Muscle layer of duodenum (tissue), 2 donors: ENCODE data around the gene CCDC6.
"Not testable (repeated sequence)": the region's sequence is repeated elsewhere in the genome, so short reads cannot be mapped to it uniquely, and the experiment has no call there.

Experiments used
- H3K27ac ChIP-seq: one replicate; pipeline ENCODE4 v1.7.0; 2013; ENCODE audit warnings: mild to moderate bottlenecking, low read length
- H3K27me3 ChIP-seq: one replicate; pipeline ENCODE4 v1.7.0; 2013; ENCODE audit warnings: low read depth, mild to moderate bottlenecking, control low read depth, low read length
- H3K36me3 ChIP-seq, 2 donors: one replicate each; pipeline ENCODE4 v1.7.0; 2013; ENCODE audit warnings: low read length in 2 of 2, control low read depth in 1 of 2, mild to moderate bottlenecking in 1 of 2; ENCODE audit not compliant: insufficient read depth in 2 of 2, control insufficient read depth in 1 of 2
- H3K4me1 ChIP-seq, 2 donors: one replicate each; pipeline ENCODE4 v1.7.0; 2013; ENCODE audit warnings: low read length in 2 of 2, mild to moderate bottlenecking in 2 of 2, control low read depth in 1 of 2, moderate library complexity in 1 of 2; ENCODE audit not compliant: insufficient read depth in 2 of 2, control insufficient read depth in 1 of 2
- H3K4me3 ChIP-seq, 2 donors: one replicate each; pipeline ENCODE4 v1.7.0; 2013; ENCODE audit warnings: low read length in 2 of 2, low read depth in 1 of 2, mild to moderate bottlenecking in 1 of 2
- H3K9me3 ChIP-seq, 2 donors: one replicate each; pipeline ENCODE4 v1.7.0; 2013; ENCODE audit warnings: low read length in 2 of 2, control low read depth in 1 of 2, mild to moderate bottlenecking in 1 of 2; ENCODE audit not compliant: control insufficient read depth in 1 of 2
- donor health status: healthy.

CCDC6 gene

DNA sequence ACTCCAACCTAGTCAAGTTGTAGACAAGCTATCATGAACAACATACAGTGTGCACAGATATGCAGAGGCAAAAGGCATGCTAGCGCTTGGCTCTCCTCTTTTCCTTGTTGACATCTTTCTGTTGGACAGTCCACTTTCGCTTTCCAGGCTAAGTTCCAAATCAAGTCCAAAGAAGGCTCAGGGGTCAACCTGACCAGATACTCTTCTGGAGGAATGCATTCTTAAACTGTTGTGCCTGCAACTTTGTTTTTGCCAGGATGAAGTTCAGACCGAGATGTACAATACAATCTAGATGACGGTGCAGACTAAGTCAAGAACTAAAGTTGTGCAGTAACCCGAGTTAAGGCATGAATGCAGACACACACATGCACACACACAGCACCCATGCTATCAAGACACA is 117.4 kb downstream of the CCDC6 start:
- not testable (repeated sequence) for H3K27ac ChIP-seq
- peaks cover 22 to 27% of the 10 kb centered on the region in 2 donors for H3K36me3 ChIP-seq

DNA sequence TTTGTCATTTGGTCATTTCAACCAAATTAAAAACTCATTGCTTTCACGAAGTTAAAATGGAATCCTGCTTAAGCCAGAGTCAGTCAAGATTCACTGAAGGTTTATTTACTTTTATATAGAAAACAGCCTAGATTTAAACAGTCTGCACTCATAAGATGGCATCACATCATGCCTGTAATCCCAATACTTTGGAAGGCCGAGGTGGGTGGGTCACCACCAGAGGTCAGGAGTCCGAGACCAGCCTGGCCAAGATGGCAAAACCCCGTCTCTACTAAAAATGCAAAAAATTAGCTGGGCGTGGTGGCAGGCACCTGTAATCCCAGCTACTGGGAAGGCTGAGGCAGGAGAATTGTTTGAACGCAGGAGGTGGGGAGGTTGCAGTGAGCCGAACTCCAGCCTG is 119.3 kb downstream of the CCDC6 start:
- H3K4me1 ChIP-seq, H3K4me3 ChIP-seq, H3K27me3 ChIP-seq, H3K9me3 ChIP-seq, H3K27ac ChIP-seq: not testable (repeated sequence)
- peaks cover 5 to 16% of the 10 kb centered on the region in 2 donors for H3K36me3 ChIP-seq

More for the DNA sequence above, 117.4 kb downstream of the CCDC6 start:
- H3K27me3 ChIP-seq, H3K4me1 ChIP-seq, H3K4me3 ChIP-seq, H3K9me3 ChIP-seq: not testable (repeated sequence)

DNA sequence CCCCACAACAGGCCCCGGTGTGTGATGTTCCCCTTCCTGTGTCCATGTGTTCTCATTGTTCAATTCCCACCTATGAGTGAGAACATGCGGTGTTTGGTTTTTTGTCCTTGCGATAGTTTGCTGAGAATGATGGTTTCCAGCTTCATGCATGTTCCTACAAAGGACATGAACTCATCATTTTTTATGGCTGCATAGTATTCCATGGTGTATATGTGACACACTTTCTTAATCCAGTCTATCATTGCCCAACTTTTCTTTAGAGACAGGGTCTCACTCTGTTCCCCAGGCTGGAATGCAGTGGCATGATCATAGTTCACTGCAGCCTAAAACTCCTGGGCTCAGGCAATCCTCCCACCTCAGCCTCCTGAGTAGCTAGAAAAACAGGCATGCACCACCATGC is 120.9 kb downstream of the CCDC6 start:
- H3K36me3 ChIP-seq, H3K4me3 ChIP-seq, H3K9me3 ChIP-seq, H3K4me1 ChIP-seq, H3K27me3 ChIP-seq, H3K27ac ChIP-seq: not testable (repeated sequence)

DNA sequence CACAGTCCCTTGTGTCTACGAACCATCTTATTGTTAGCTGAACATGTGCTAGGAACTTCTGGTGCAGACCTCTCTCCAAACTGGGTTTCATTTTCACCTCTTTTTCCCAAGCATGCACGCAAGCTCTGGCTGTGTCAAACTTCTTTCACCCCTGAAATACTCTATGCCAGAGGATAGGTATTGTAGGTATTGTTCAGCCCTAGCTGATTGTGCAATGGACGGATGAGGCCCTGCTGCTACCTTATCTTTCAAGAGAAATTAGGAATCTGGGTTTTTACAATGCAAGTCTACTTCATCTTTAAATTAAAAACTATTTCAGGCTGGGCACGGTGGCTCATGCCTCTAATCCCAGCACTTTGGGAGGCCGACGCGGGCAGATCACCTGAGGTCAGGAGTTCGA is 124.8 kb downstream of the CCDC6 start:
- no peak overlapping the region for H3K27ac ChIP-seq
- H3K9me3 ChIP-seq, result no peaks in the 10 kb centered on the region
- H3K27me3 ChIP-seq, result no peaks in the 10 kb centered on the region
- no peak overlapping the region for H3K4me3 ChIP-seq
- H3K36me3 ChIP-seq, result no peaks in the 10 kb centered on the region
- no peaks in the 10 kb centered on the region for H3K4me1 ChIP-seq

DNA sequence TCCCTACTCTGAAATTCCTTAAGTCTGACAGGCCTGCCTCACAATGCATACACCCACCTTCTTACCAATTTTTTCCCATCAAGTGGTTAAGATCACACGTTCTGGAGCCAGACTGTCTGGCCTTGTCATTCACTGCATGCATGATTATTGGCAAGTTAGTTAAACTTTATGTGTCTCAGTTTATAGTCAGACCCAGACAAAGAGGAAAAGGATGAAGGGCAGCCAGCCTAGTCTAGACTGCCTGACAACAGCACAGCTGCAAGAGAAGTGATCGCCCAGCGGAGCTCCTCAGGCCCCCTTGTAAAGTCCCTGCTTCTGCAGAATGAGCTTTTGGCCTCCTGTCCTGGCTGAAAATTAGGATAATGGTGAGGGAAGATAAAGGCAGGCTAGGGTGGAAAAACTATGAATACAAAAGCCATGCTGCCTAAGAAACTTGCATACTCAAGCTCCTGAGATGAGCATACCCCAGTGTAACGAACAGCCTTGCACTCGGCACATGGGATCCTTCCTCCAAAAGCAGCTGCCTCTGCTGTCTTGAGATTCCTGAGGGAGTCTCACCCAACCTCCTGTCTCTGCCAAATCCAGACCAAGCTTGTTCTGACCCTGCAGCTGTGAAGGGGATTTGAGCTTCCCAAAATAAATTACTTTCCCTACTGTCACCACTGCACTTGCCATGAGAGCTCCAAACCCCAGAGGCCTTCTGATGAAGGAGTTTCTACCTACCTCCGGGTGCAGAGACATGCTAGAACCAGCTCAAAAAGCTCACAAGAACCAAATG is 126.4 kb downstream of the CCDC6 start:
- Histone ChIP-seq H3K27me3 (no peaks in the 10 kb centered on the region), H3K9me3 (no peaks in the 10 kb centered on the region), H3K36me3 (no peaks in the 10 kb centered on the region), H3K27ac (no peak overlapping the region), H3K4me3 (no peak overlapping the region), H3K4me1 (no peaks in the 10 kb centered on the region)

DNA sequence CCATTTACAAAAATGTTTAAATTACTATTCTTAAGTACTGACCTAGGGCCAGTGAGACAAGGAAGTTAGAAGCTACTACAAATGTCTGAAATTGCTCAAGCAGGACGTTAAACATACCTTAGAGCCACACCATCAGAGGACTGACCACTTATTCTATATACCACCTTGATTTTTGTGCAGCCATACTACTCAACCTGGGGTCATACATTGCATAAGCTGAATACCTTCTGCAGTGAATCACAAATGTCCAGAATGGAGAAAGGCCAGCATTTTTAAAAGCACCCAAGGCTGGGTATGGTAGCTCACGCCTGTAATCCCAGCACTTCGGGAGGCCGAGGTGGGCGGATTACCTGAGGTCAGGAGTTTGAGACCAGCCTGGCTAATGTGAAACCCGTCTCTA is 131.9 kb downstream of the CCDC6 start:
- no peak overlapping the region for H3K4me3 ChIP-seq

DNA sequence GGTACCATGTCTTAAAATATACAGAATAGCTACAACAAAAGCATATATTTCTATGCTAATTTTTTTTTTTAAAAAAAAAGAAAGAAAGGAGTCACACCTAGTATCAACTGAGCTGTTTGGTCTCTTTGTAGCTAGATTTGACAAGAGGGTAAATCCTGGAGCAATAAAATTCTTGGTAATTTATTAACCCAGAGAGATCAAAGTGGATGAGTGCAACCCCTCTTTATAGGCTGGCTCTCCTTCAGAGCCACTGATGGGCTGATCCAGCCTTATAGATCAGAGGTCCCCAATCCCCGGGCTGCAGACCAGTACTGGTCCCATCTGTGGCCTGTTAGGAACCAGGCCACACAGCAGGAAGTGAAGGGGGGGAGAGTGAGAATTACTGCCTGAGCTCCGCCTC is 133.3 kb downstream of the CCDC6 start:
- H3K36me3 ChIP-seq, result no peaks in the 10 kb centered on the region
- H3K27ac ChIP-seq, result no peak overlapping the region
- no peaks in the 10 kb centered on the region for H3K9me3 ChIP-seq
- H3K4me1 ChIP-seq, result no peaks in the 10 kb centered on the region
- no peak overlapping the region for H3K4me3 ChIP-seq
- H3K27me3 ChIP-seq, result no peaks in the 10 kb centered on the region

More for the DNA sequence above, 131.9 kb downstream of the CCDC6 start:
- Histone ChIP-seq H3K27ac (no peak overlapping the region), H3K4me1 (no peaks in the 10 kb centered on the region), H3K36me3 (no peaks in the 10 kb centered on the region), H3K27me3 (no peaks in the 10 kb centered on the region), H3K9me3 (no peaks in the 10 kb centered on the region)

DNA sequence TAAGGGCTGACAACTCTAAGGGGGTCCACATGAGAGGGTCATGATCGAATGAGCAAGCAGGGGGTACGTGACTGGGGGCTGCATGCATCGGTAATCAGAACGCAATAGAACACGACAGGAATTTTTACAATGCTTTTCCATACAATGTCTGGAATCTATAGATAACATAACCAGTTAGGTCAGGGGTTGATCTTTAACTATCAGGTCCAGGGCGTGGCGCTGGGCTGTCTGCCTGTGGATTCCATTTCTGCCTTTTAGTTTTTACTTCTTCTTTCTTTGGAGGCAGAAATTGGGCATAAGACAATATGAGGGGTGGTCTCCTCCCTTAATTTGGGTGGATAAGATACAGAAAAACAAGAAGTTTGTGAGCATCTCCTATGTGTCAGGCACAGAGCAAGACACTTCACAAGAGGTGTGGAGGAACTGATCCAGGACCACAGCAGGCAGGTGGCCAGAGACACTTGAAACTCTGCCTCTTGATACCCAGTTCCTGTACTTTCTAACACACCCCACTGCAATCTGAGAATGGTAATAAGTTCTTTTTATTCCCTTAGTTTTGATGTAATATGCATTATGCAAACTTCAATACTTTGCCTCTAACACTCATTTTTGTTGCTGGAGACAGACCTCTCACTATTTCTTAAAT is 135.1 kb downstream of the CCDC6 start:
- H3K4me1 ChIP-seq, result no peaks in the 10 kb centered on the region
- no peaks in the 10 kb centered on the region for H3K9me3 ChIP-seq
- H3K36me3 ChIP-seq, result no peaks in the 10 kb centered on the region
- H3K4me3 ChIP-seq, result no peak overlapping the region
- H3K27me3 ChIP-seq, result no peaks in the 10 kb centered on the region
- no peak overlapping the region for H3K27ac ChIP-seq

DNA sequence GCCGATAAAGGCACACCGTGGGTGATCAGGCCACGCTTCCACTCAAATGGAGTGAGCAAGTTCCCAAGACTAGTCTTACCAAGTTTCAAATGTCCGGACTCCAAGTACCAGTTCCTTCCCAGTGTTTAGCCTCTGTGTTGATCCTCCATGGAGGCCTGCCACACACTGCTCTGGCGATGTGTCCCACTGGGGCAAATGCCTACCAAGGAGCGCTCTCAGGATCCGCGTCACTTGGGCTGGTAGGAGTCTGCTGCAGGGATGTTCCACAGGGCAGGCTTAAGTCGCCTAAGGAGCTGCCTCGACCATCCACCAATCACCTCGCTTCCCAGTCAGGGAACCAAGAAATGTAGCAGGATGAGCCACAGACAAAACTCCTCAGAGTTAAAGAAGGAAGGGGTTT is 135.7 kb downstream of the CCDC6 start:
- H3K27ac ChIP-seq, result no peak overlapping the region
- H3K36me3 ChIP-seq, result no peaks in the 10 kb centered on the region
- H3K27me3 ChIP-seq, result no peaks in the 10 kb centered on the region
- no peak overlapping the region for H3K4me3 ChIP-seq
- H3K9me3 ChIP-seq, result no peaks in the 10 kb centered on the region
- H3K4me1 ChIP-seq, result no peaks in the 10 kb centered on the region

DNA sequence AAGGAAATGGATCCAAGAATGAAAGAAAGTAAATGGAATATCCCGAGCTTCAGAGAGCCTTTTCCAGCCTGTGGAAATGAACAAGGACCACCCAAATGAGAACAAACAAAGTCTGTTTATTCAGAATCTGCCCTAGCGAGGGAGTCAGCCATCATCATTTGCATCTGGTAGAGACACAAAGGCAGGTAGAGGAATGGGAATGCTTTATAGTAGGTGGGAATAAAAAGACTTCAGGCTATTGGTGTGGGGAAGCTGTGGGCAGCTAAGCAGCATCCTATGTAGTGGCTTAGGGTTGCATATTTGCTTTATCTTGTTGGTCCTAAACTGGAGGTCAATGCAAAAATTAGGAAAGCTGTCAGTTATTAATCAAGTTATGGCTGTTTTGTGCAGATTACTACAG is 143.9 kb downstream of the CCDC6 start:
- Histone ChIP-seq H3K4me3 (no peak overlapping the region), H3K36me3 (no peaks in the 10 kb centered on the region), H3K27ac (no peak overlapping the region), H3K9me3 (no peaks in the 10 kb centered on the region), H3K4me1 (no peaks in the 10 kb centered on the region), H3K27me3 (no peaks in the 10 kb centered on the region)

DNA sequence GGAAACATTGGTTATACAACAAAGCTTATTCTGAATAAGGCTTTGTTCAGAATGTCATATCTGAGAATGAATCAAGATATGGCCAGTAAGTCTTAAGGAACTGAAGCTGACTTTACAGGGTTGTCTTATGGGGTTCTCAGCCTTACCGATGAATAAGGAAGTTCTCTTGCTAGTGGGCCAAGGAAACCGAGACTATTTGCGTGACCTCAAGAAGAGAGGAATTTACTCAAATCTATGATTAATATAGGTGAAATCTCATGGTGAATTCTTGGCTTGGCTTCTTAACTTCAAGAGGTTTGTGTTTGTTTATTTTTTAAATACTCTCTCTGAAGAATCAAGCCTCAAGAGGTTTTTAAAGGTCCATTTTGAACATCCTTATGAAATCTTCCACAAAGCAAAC is 148.4 kb downstream of the CCDC6 start:
- H3K27me3 ChIP-seq, result no peaks in the 10 kb centered on the region
- H3K9me3 ChIP-seq, result no peaks in the 10 kb centered on the region
- H3K4me3 ChIP-seq, result no peak overlapping the region
- no peaks in the 10 kb centered on the region for H3K4me1 ChIP-seq
- no peaks in the 10 kb centered on the region for H3K36me3 ChIP-seq
- no peak overlapping the region for H3K27ac ChIP-seq

DNA sequence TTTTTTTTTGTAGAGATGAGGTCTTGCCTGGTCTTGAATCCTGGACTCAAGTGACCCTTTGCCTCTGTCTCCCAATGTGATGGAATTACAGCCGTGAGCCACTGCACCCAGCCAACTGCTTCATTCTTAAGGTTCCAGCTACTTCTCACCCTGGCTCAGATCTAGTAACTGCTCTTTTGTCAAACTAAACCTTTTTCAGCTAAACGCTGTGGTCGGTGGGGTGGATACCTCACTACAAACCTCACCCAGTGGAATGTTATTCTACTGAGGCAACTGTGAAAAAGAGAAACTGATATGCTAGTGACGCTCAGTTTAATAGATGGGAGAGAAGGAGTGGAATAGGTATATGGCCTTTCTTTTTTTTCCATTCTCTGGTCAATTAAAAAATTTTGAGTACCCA is 151.4 kb downstream of the CCDC6 start:
- no peak overlapping the region for H3K4me3 ChIP-seq
- H3K36me3 ChIP-seq, result no peaks in the 10 kb centered on the region
- H3K4me1 ChIP-seq, result no peaks in the 10 kb centered on the region
- no peaks in the 10 kb centered on the region for H3K9me3 ChIP-seq
- no peaks in the 10 kb centered on the region for H3K27me3 ChIP-seq
- H3K27ac ChIP-seq, result no peak overlapping the region
